SK-N-SH (cell line): Measurements from ENCODE around the gene MGLL.

Experiments used
- CHD2 ChIP-seq: fragments of 150-350 bp; IDR thresholded peaks from 2 replicates; pipeline ENCODE4 v1.6.1; 2018; ENCODE audit warnings: low read length; ENCODE audit not compliant: partially characterized antibody
- EP300 ChIP-seq, 2 experiments: IDR thresholded peaks; 2 replicates each; pipeline versions ENCODE4 v1.4.0 to v1.6.1; 2012; ENCODE audit warnings: borderline replicate concordance in 1 of 2, low read depth in 1 of 2, low read length in 1 of 2
- EZH2phosphoT487 ChIP-seq: fragments of 200-600 bp; sonication (generic); IDR thresholded peaks from 2 replicates; pipeline ENCODE4 v1.6.1; 2017; ENCODE audit warnings: low read depth, mixed run types, mild to moderate bottlenecking, antibody characterized with exemption, moderate library complexity, borderline replicate concordance
- GATA2 ChIP-seq: sonication (generic); formaldehyde crosslinking; IDR thresholded peaks from 2 replicates; pipeline ENCODE4 v1.5.0; 2020; ENCODE audit warnings: mild to moderate bottlenecking, missing genetic modification reagents
- JUND ChIP-seq: IDR thresholded peaks from 2 replicates; pipeline ENCODE4 v1.4.0; 2012
- MXI1 ChIP-seq: IDR thresholded peaks from 2 replicates; pipeline ENCODE4 v1.6.1; 2012; ENCODE audit warnings: mild to moderate bottlenecking, low read depth, low read length, improper control_type of control experiment
- POLR2AphosphoS5 ChIP-seq: IDR thresholded peaks from 2 replicates; pipeline ENCODE4 v1.6.1; 2012; ENCODE audit warnings: low read depth, low read length
- TF ChIP-seq, protein P1 (sequence below): fragments of 200-600 bp; sonication (generic); IDR thresholded peaks from 2 replicates; pipeline ENCODE4 v1.6.1; 2017; ENCODE audit warnings: antibody characterized with exemption, mild to moderate bottlenecking, moderate library complexity
- TF ChIP-seq, protein P2 (sequence below): IDR thresholded peaks from 2 replicates; pipeline ENCODE4 v1.4.0; 2012; ENCODE audit warnings: low read depth, borderline replicate concordance
- TF ChIP-seq, protein P3 (sequence below): IDR thresholded peaks from 2 replicates; pipeline ENCODE4 v1.4.0; 2012; ENCODE audit warnings: low read depth

DNA sequence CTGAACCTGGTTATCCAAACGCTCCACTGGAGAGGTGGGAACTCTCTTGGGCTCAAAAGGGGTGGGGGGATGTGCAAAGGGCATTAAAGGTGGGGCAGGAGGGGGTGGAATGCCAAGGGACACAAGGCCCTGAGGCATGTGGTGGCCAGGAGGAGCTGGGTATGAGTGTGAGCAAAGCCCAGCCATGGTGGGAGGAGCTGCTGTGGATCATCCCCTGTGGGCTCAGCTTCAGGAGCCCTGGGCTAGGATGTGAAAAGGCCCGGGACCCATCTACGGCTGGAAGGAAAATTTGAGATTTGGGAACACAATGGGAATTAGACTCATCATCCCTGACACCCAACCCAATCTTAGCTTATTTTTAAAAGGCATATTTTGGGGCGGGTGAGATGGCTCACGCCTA lies 33.3 kb downstream of the MGLL start:
- TF ChIP-seq POLR2AphosphoS5 (no peak), EP300 (IDR thresholded peaks at IDR 0.05; ENCODE audit: borderline replicate concordance in 1 of 2, low read depth in 1 of 2, low read length in 1 of 2) (no peak), MXI1 (no peak), GATA2 (CRISPR knock-in tag) (no peak), JUND (no peak), EZH2phosphoT487 (no peak), CHD2 (no peak)
- TF ChIP-seq, protein P1, sequence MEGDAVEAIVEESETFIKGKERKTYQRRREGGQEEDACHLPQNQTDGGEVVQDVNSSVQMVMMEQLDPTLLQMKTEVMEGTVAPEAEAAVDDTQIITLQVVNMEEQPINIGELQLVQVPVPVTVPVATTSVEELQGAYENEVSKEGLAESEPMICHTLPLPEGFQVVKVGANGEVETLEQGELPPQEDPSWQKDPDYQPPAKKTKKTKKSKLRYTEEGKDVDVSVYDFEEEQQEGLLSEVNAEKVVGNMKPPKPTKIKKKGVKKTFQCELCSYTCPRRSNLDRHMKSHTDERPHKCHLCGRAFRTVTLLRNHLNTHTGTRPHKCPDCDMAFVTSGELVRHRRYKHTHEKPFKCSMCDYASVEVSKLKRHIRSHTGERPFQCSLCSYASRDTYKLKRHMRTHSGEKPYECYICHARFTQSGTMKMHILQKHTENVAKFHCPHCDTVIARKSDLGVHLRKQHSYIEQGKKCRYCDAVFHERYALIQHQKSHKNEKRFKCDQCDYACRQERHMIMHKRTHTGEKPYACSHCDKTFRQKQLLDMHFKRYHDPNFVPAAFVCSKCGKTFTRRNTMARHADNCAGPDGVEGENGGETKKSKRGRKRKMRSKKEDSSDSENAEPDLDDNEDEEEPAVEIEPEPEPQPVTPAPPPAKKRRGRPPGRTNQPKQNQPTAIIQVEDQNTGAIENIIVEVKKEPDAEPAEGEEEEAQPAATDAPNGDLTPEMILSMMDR: no peak
- TF ChIP-seq, protein P2, sequence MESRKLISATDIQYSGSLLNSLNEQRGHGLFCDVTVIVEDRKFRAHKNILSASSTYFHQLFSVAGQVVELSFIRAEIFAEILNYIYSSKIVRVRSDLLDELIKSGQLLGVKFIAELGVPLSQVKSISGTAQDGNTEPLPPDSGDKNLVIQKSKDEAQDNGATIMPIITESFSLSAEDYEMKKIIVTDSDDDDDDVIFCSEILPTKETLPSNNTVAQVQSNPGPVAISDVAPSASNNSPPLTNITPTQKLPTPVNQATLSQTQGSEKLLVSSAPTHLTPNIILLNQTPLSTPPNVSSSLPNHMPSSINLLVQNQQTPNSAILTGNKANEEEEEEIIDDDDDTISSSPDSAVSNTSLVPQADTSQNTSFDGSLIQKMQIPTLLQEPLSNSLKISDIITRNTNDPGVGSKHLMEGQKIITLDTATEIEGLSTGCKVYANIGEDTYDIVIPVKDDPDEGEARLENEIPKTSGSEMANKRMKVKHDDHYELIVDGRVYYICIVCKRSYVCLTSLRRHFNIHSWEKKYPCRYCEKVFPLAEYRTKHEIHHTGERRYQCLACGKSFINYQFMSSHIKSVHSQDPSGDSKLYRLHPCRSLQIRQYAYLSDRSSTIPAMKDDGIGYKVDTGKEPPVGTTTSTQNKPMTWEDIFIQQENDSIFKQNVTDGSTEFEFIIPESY: no peak
- TF ChIP-seq, protein P3, sequence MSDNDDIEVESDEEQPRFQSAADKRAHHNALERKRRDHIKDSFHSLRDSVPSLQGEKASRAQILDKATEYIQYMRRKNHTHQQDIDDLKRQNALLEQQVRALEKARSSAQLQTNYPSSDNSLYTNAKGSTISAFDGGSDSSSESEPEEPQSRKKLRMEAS: no peak
